Breast epithelium (tissue), 3 donors: ENCODE measurements around the gene PCSK5.

Experiments used
- CTCF ChIP-seq, 3 donors: fragments of 450-650 bp; IDR thresholded peaks; one replicate each; pipeline ENCODE4 v1.5.1; 2016 to 2017; ENCODE audit warnings: antibody characterized with exemption in 3 of 3, mild to moderate bottlenecking in 3 of 3, moderate library complexity in 3 of 3
- POLR2A ChIP-seq: fragments of 450-650 bp; IDR thresholded peaks from one replicate; pipeline ENCODE4 v1.6.1; 2016; ENCODE audit warnings: antibody characterized with exemption, mild to moderate bottlenecking, moderate library complexity
- POLR2AphosphoS5 ChIP-seq, 3 donors: sonication (generic); formaldehyde crosslinking; IDR thresholded peaks; one replicate each; pipeline ENCODE4 v1.6.1; 2017; ENCODE audit warnings: antibody characterized with exemption in 3 of 3

- TF ChIP-seq CTCF (IDR thresholded peaks at IDR 0.05) (no peak), POLR2A (no peak), POLR2AphosphoS5 (IDR thresholded peaks at IDR 0.05) (no peak)
Observed at GRCh38 chr9:76400534-76401096, 510.1 kb downstream of the PCSK5 start.
